Osteoblast (primary cell): ENCODE measurements around the gene TLR10. TPM values are rescaled to one million over a fixed set of nuclear protein-coding genes. Genes with fewer than 3 reads are reported as not detected.
A peak's percentile ranks its signal among the peaks of the same experiment; 100 is the strongest.

Source experiments
- DNase-seq: peaks from one replicate; pipeline ENCODE4 v3.0.0; 2011; ENCODE audit warnings: low spot score, mixed read lengths; ENCODE audit not compliant: insufficient read length; ENCODE audit errors: missing footprints
- H2AFZ ChIP-seq: 2 replicates; pipeline ENCODE4 v1.6.0; 2011; ENCODE audit warnings: mild to moderate bottlenecking, low read length
- H3K27ac ChIP-seq: 2 replicates; pipeline ENCODE4 v1.5.1; 2011; ENCODE audit warnings: mild to moderate bottlenecking, low read depth, low read length, moderate library complexity
- H3K27me3 ChIP-seq: 2 replicates; pipeline ENCODE4 v1.6.0; 2012; ENCODE audit warnings: mild to moderate bottlenecking, control low read depth, inconsistent platforms, low read length, moderate library complexity; ENCODE audit not compliant: insufficient read depth
- H3K36me3 ChIP-seq: 2 replicates; pipeline ENCODE4 v1.5.1; 2011; ENCODE audit warnings: mild to moderate bottlenecking, low read length, control low read depth, moderate library complexity; ENCODE audit not compliant: insufficient read depth
- H3K4me1 ChIP-seq: 2 replicates; pipeline ENCODE4 v1.5.1; 2011; ENCODE audit warnings: mild to moderate bottlenecking, low read length, control low read depth, moderate library complexity; ENCODE audit not compliant: insufficient read depth
- H3K4me2 ChIP-seq: 2 replicates; pipeline ENCODE4 v1.6.0; 2011; ENCODE audit warnings: mild to moderate bottlenecking, low read length; ENCODE audit not compliant: insufficient read depth
- H3K4me3 ChIP-seq: fragments of 200-600 bp; sonication (generic); 3 replicates; pipeline ENCODE4 v1.5.1; 2012; ENCODE audit warnings: mild to moderate bottlenecking, low read length, inconsistent platforms; ENCODE audit not compliant: insufficient read depth
- H3K79me2 ChIP-seq: 2 replicates; pipeline ENCODE4 v1.6.0; 2012; ENCODE audit warnings: mild to moderate bottlenecking, low read length, control low read depth, inconsistent platforms; ENCODE audit not compliant: insufficient read depth
- H3K9me3 ChIP-seq: 2 replicates; pipeline ENCODE4 v1.5.1; 2011; ENCODE audit warnings: low read depth, low read length, control low read depth
- H4K20me1 ChIP-seq: 2 replicates; pipeline ENCODE4 v1.6.0; 2012; ENCODE audit warnings: mild to moderate bottlenecking, low read length, control low read depth; ENCODE audit not compliant: insufficient read depth
- CTCF ChIP-seq: IDR thresholded peaks from 2 replicates; pipeline ENCODE4 v1.5.1; 2011; ENCODE audit warnings: mild to moderate bottlenecking, low read depth, low read length, moderate library complexity; ENCODE audit errors: extremely low read depth
- total RNA-seq: library from RNA; depleted of rRNA; stranded (reverse); fragments of >200 nt; gene quantifications from 2 replicates; pipeline ENCODE4 v1.2.3, GENCODE V29; 2012

Gene TLR10
- total RNA-seq, 1 donor = not detected

DNA sequence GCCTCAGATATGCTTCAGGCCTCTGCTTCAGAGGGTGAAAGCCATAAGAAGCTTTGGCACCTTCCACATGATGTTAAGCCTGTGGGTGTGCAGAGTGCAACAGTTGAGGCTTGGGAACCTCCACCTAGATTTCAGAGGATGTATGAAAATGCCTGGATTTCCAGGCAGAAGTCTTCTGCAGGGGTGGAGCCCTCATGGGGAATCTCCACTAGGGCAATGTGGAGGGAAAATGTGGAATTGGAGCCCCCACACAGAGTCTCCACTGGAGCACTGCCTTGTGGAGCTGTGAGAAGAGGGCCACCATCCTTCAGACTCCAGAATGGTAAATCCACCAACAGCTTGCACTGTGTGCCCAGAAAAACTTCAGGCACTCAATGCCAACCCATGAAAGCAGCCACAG is 35.2 kb downstream of the TLR10 start:
- H3K27me3 ChIP-seq = no peaks in the 10 kb centered on the region
- no peak overlapping the region for H3K4me3 ChIP-seq
- no peak for DNase-seq
- no peaks in the 10 kb centered on the region for H3K79me2 ChIP-seq
- no peak overlapping the region for H3K27ac ChIP-seq
- no peak for TF ChIP-seq CTCF
- H2AFZ ChIP-seq = no peak overlapping the region
- no peaks in the 10 kb centered on the region for H3K9me3 ChIP-seq
- no peak overlapping the region for H3K4me2 ChIP-seq
- H3K4me1 ChIP-seq = peaks cover 11% of the 10 kb centered on the region
- no peaks in the 10 kb centered on the region for H4K20me1 ChIP-seq
- H3K36me3 ChIP-seq = no peaks in the 10 kb centered on the region

GRCh38 chr4:38745881-38746280 is 36.9 kb downstream of the TLR10 start:
- no peaks in the 10 kb centered on the region for H3K79me2 ChIP-seq
- H2AFZ ChIP-seq = no peak overlapping the region
- no peak overlapping the region for H3K4me3 ChIP-seq
- H3K27me3 ChIP-seq = no peaks in the 10 kb centered on the region
- no peak overlapping the region for H3K27ac ChIP-seq
- no peak for DNase-seq
- H3K9me3 ChIP-seq = no peaks in the 10 kb centered on the region
- TF ChIP-seq CTCF = no peak
- no peaks in the 10 kb centered on the region for H3K36me3 ChIP-seq
- no peaks in the 10 kb centered on the region for H4K20me1 ChIP-seq
- H3K4me2 ChIP-seq = no peak overlapping the region
- H3K4me1 ChIP-seq = no peaks in the 10 kb centered on the region

DNA sequence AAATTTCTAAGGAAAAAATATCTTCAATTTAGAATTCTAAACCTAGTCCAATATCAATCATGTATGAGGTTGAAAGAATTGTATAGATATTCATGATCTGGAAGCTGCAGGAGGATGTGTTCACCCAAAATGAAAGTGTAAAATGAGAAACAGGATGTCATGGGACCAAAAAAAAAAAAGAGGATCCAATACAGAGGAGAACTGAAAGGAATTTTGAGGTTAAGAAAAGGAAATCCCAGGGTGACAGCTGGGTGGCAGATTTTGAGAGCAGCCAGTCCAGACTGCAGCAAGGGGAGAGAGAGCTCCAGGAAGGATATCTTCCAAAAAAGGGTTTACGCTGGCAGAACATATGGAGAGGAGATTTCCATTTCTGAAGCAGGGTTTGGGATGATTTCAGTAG is 38.9 kb downstream of the TLR10 start:
- H3K27ac ChIP-seq = no peak overlapping the region
- no peaks in the 10 kb centered on the region for H3K79me2 ChIP-seq
- no peaks in the 10 kb centered on the region for H3K36me3 ChIP-seq
- H3K4me2 ChIP-seq = peak overlapping the region; percentile 38
- DNase-seq = no peak
- no peak overlapping the region for H3K4me3 ChIP-seq
- no peaks in the 10 kb centered on the region for H3K9me3 ChIP-seq
- no peaks in the 10 kb centered on the region for H3K4me1 ChIP-seq
- peak overlapping the region; percentile 74 for H2AFZ ChIP-seq
- no peaks in the 10 kb centered on the region for H3K27me3 ChIP-seq
- no peaks in the 10 kb centered on the region for H4K20me1 ChIP-seq
- TF ChIP-seq CTCF = no peak

DNA sequence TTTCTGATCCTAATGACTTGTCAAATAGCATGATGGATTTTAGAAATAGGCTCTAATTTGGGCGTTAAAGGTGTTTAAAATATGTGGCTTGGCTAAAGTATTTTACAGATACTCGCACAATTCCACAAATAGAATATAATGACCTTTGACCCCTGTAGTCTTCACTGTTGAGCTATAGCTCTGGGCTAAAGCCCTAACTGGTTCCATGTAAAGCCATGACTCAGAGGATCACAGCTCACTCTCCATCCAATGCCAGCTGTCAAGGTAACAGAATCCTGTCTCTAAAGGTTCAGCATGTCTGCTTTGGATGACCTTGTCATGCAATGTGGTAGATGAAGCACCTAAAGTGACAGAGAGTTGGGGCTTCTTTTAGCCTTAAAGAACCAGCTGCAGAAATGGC is 42.5 kb downstream of the TLR10 start:
- Histone ChIP-seq H3K9me3 (no peaks in the 10 kb centered on the region), H3K27ac (no peak overlapping the region), H3K4me3 (no peak overlapping the region), H3K27me3 (no peaks in the 10 kb centered on the region), H3K4me1 (no peaks in the 10 kb centered on the region), H3K79me2 (no peaks in the 10 kb centered on the region), H4K20me1 (no peaks in the 10 kb centered on the region), H3K4me2 (no peak overlapping the region), H3K36me3 (no peaks in the 10 kb centered on the region), H2AFZ (no peak overlapping the region)
- DNase-seq = no peak
- no peak for TF ChIP-seq CTCF
